Measurements from ENCODE around the gene TEX50. TPM values are rescaled to one million over a fixed set of nuclear protein-coding genes. Genes with fewer than 3 reads are reported as not detected.
"Not testable (repeated sequence)": the region's sequence is repeated elsewhere in the genome, so short reads cannot be mapped to it uniquely, and the experiment has no call there.

TEX50 gene
- not detected for total RNA-seq

- DNase-seq, result no peak
Observed at GRCh38 chr1:173635116-173635515, at the start of gene TEX50. TEX50 (plus strand) TSS chr1:173635338; CDS start chr1:173635522, 184 bp downstream.

- DNase-seq, result no peak
Observed at GRCh38 chr1:173590557-173590956, 44.6 kb upstream of the TEX50 start.

- DNase-seq, result not testable (repeated sequence)
Observed at GRCh38 chr1:173591138-173591537, 44.0 kb upstream of the TEX50 start.

GRCh38 chr1:173596097-173596825, 38.9 kb upstream of the TEX50 start:
- no peak for DNase-seq

- no peak for DNase-seq
Observed at GRCh38 chr1:173601588-173601987, 33.5 kb upstream of the TEX50 start.

GRCh38 chr1:173603056-173603591, 32.0 kb upstream of the TEX50 start, which contains the start of gene SLC9C2:
SLC9C2 (minus strand) TSS chr1:173603072; CDS start chr1:173601776, 1,296 bp downstream.
- DNase-seq, result no peak

GRCh38 chr1:173608503-173609216, 26.5 kb upstream of the TEX50 start:
- DNase-seq, result no peak

- not testable (repeated sequence) for DNase-seq
Observed at GRCh38 chr1:173613086-173613485, 22.1 kb upstream of the TEX50 start.

GRCh38 chr1:173616859-173617258, 18.3 kb upstream of the TEX50 start:
- DNase-seq, result no peak

- no peak for DNase-seq
Observed at GRCh38 chr1:173627269-173627668, 7.9 kb upstream of the TEX50 start.

GRCh38 chr1:173628888-173629287, 6.2 kb upstream of the TEX50 start:
- no peak for DNase-seq

- not testable (repeated sequence) for DNase-seq
Observed at GRCh38 chr1:173637236-173638042, 2.3 kb downstream of the TEX50 start.

GRCh38 chr1:173638043-173639021, 3.2 kb downstream of the TEX50 start:
- DNase-seq, result no peak

- no peak for DNase-seq
Observed at GRCh38 chr1:173639102-173639501, 4.0 kb downstream of the TEX50 start.

- not testable (repeated sequence) for DNase-seq
Observed at GRCh38 chr1:173642450-173643139, 7.5 kb downstream of the TEX50 start.

GRCh38 chr1:173646656-173647055, 11.5 kb downstream of the TEX50 start:
- DNase-seq, result no peak

- DNase-seq, result no peak
Observed at GRCh38 chr1:173648880-173649605, 13.9 kb downstream of the TEX50 start.

- DNase-seq, result no peak
Observed at GRCh38 chr1:173660306-173660705, 25.2 kb downstream of the TEX50 start.

- DNase-seq, result no peak
Observed at GRCh38 chr1:173661271-173661670, 26.1 kb downstream of the TEX50 start.

- no peak for DNase-seq
Observed at GRCh38 chr1:173661763-173662162, 26.6 kb downstream of the TEX50 start.

Measured in occipital lobe (tissue), 2 donors.